Ishikawa (cell line): ENCODE measurements around the gene ARPC2.

Experiments used
- CEBPB ChIP-seq: IDR thresholded peaks from 2 replicates; pipeline ENCODE4 v1.6.1; 2012
- EP300 ChIP-seq: IDR thresholded peaks from 2 replicates; pipeline ENCODE4 v1.6.1; 2012; ENCODE audit warnings: borderline replicate concordance
- RAD21 ChIP-seq: IDR thresholded peaks from 2 replicates; pipeline ENCODE4 v1.6.1; 2012; ENCODE audit warnings: low read depth
- TAF1 ChIP-seq: IDR thresholded peaks from 2 replicates; pipeline ENCODE4 v1.6.1; 2012; ENCODE audit warnings: low read depth, mild to moderate bottlenecking
- TF ChIP-seq, protein P1 (sequence below): IDR thresholded peaks from 2 replicates; pipeline ENCODE4 v1.6.1; 2012; ENCODE audit warnings: low read depth, mild to moderate bottlenecking

DNA sequence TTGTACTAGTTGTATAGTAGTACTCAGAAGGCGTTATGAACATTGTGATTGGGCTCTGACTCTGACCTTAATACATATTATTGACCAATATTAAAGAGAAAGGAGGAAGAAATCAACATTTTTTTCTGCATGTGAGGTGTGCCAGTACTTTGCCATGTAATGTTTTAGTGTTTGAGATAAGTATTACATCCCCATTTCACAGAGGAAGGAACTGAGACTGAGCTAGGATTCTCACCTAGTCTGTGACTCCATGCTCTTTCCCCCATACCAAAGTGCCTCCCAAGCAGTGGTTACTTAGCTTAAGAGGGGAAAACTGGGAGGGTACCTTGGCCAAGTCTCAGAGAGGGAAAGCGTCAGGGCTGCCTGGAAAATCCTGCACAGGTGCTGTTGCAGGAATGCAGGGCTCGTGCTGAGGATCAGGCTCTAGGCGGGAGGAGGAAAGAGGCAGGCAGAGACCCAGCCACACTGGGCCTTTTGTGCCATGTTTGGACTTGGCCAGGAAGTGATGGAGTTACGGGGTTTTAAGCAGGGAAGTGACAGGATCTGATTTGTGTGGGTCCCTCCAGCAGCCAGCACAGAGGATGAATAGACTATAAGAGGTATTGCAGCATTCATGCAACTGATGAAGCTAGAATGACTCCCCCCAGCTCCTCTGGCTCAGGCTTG is 55.0 kb downstream of the ARPC2 start:
- TF ChIP-seq TAF1 (no peak), EP300 (no peak), RAD21 (no peak), CEBPB (no peak)
- TF ChIP-seq, protein P1, sequence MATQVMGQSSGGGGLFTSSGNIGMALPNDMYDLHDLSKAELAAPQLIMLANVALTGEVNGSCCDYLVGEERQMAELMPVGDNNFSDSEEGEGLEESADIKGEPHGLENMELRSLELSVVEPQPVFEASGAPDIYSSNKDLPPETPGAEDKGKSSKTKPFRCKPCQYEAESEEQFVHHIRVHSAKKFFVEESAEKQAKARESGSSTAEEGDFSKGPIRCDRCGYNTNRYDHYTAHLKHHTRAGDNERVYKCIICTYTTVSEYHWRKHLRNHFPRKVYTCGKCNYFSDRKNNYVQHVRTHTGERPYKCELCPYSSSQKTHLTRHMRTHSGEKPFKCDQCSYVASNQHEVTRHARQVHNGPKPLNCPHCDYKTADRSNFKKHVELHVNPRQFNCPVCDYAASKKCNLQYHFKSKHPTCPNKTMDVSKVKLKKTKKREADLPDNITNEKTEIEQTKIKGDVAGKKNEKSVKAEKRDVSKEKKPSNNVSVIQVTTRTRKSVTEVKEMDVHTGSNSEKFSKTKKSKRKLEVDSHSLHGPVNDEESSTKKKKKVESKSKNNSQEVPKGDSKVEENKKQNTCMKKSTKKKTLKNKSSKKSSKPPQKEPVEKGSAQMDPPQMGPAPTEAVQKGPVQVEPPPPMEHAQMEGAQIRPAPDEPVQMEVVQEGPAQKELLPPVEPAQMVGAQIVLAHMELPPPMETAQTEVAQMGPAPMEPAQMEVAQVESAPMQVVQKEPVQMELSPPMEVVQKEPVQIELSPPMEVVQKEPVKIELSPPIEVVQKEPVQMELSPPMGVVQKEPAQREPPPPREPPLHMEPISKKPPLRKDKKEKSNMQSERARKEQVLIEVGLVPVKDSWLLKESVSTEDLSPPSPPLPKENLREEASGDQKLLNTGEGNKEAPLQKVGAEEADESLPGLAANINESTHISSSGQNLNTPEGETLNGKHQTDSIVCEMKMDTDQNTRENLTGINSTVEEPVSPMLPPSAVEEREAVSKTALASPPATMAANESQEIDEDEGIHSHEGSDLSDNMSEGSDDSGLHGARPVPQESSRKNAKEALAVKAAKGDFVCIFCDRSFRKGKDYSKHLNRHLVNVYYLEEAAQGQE, result no peak
